Spleen (tissue), 7 donors: ENCODE data around the gene SSU72.
"Not testable (repeated sequence)": the region's sequence is repeated elsewhere in the genome, so short reads cannot be mapped to it uniquely, and the experiment has no call there.

ENCODE experiments used
- CTCF ChIP-seq, 11 experiments: fragments of 200-600 bp in 7 of 11; fragments of 450-650 bp in 4 of 11; sonication (generic) in 4 of 11; IDR thresholded peaks in 8 of 11; conservative IDR thresholded peaks in 3 of 11; 1 replicate in 7 of 11; 2 replicates in 4 of 11; pipeline versions ENCODE4 v1.4.0 to v1.8.0; 2016 to 2021; ENCODE audit warnings: antibody characterized with exemption in 11 of 11, inconsistent platforms in 4 of 11, mild to moderate bottlenecking in 1 of 11
- POLR2A ChIP-seq, 3 donors: fragments of 450-650 bp; IDR thresholded peaks; one replicate each; pipeline ENCODE4 v1.5.1; 2017; ENCODE audit warnings: antibody characterized with exemption in 3 of 3, mild to moderate bottlenecking in 1 of 3
- POLR2AphosphoS5 ChIP-seq, 3 donors: sonication (generic); formaldehyde crosslinking; IDR thresholded peaks; one replicate each; pipeline ENCODE4 v1.5.1; 2017; ENCODE audit warnings: antibody characterized with exemption in 3 of 3
- donor health status: DM: no; HTN: no; CAD: no; lungs with moderate emphysema.
- donor health status: DM: no; HTN: no; CAD: no.
- donor health status: DM: no; HTN: no; CAD: no.

GRCh38 chr1:1512425-1512824 is 62.2 kb downstream of the SSU72 start:
- not testable (repeated sequence) for TF ChIP-seq POLR2A (IDR thresholded peaks at IDR 0.05); CTCF (IDR thresholded peaks at IDR 0.05 in 8 of 11, conservative IDR thresholded peaks at IDR 0.05 in 3 of 11); POLR2AphosphoS5 (IDR thresholded peaks at IDR 0.05)
